ENCODE results near the gene RASL11B.

RASL11B gene

DNA sequence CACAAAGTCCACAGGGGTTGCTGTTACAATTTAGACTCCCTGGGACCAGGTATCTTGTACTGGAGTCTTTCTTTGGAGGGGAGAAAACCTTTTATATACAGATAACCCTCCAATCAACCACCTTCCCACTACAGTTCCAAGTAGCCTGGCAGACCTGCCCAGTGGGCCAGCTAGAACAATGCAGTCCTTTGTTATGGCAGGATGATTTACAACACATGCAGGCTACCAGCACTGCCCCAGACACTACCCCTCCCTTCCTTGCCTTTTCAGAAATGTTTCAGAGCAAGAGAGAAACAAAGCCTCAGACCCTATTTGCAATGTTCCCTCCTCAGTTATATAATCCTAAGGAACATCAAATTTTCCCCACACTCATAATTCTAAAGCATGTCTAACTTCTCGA, 11.1 kb downstream of the RASL11B start:
- no peak overlapping the region for H2BK12ac ChIP-seq (ENCODE audit: low read length in 2 of 2)
- H3K18ac ChIP-seq (ENCODE audit: low read depth in 1 of 2, low read length in 2 of 2): no peak overlapping the region
- no peak for DNase-seq
- H3K4me1 ChIP-seq (ENCODE audit: control insufficient read depth, insufficient read depth, low read depth, low read length): peaks cover 7% of the 10 kb centered on the region
- no peak overlapping the region for H2AK5ac ChIP-seq (ENCODE audit: low read length, severe bottlenecking)
- H3K4me2 ChIP-seq (ENCODE audit: low read length, poor library complexity, severe bottlenecking): no peak overlapping the region
- H3K4ac ChIP-seq (ENCODE audit: low read depth in 1 of 2, low read length in 2 of 2): no peak overlapping the region
- H3K9ac ChIP-seq (ENCODE audit: low read length): no peak overlapping the region
- WGBS: 80% methylated on average over 1 of the region's 1 CpG
- no peak overlapping the region for H3K23ac ChIP-seq (ENCODE audit: low read length in 2 of 2)
- no peak overlapping the region for H4K91ac ChIP-seq (ENCODE audit: low read length)
- peaks cover 3 to 45% of the 10 kb centered on the region in 2 experiments for H3K36me3 ChIP-seq (ENCODE audit: control insufficient read depth in 1 of 2, insufficient read depth in 2 of 2, low read depth in 1 of 2, low read length in 2 of 2)
- no peak overlapping the region for H3K14ac ChIP-seq (ENCODE audit: low read length in 2 of 2)
- H2AFZ ChIP-seq (ENCODE audit: low read depth, low read length): no peak overlapping the region
- no peak overlapping the region for H2BK5ac ChIP-seq (ENCODE audit: low read depth, low read length, poor library complexity, severe bottlenecking)
- no peak overlapping the region for H2BK15ac ChIP-seq (ENCODE audit: low read depth, poor library complexity, severe bottlenecking)
- no peak overlapping the region for H2BK120ac ChIP-seq (ENCODE audit: low read depth, low read length)
- H3K4me3 ChIP-seq (ENCODE audit: insufficient read depth in 1 of 2, low read depth in 1 of 2, low read length in 2 of 2): no peak overlapping the region
- H3K79me1 ChIP-seq (replicated peaks; ENCODE audit: low read length, poor library complexity, severe bottlenecking): no peaks in the 10 kb centered on the region
- H3K27me3 ChIP-seq (ENCODE audit: control insufficient read depth in 1 of 2, insufficient read depth in 1 of 2, low read length in 2 of 2): no peaks in the 10 kb centered on the region
- H3K27ac ChIP-seq (ENCODE audit: low read length, poor library complexity, severe bottlenecking): no peak overlapping the region
- H4K8ac ChIP-seq (ENCODE audit: low read length): no peak overlapping the region
- H3K9me3 ChIP-seq (ENCODE audit: control insufficient read depth, low read length): no peaks in the 10 kb centered on the region

DNA sequence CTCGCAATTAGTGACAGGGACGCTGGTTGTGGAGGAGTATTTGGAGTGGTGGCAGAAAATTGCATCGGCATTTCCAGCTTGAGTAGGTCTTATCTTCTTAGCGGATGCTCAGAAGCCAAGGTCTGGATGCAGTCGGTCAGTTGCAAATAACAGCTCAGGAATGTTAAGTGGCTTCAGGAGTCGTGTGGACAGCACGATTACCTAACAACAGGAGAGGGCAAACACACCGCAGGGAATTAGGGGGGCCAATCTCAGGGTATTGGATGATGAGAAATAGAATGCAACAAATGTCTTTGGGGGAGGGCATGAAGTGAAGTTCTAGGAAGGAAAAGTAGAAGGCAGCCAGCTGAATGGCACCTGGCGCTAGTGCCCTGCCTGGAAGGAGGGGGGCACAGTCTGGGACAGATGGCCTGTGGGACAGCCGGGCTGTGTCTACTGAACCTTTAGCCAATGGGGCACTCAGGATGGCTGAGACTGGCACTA, 11.8 kb downstream of the RASL11B start:
- Histone ChIP-seq H3K14ac (ENCODE audit: low read length in 2 of 2) (peak overlapping the region in 1 of 2 experiments; percentile 80), H3K9me3 (ENCODE audit: control insufficient read depth, low read length) (no peaks in the 10 kb centered on the region), H3K9ac (ENCODE audit: low read length) (no peak overlapping the region), H2BK5ac (ENCODE audit: low read depth, low read length, poor library complexity, severe bottlenecking) (no peak overlapping the region), H4K8ac (ENCODE audit: low read length) (no peak overlapping the region), H3K18ac (ENCODE audit: low read depth in 1 of 2, low read length in 2 of 2) (no peak overlapping the region), H2AK5ac (ENCODE audit: low read length, severe bottlenecking) (no peak overlapping the region), H3K4me2 (ENCODE audit: low read length, poor library complexity, severe bottlenecking) (no peak overlapping the region), H2BK120ac (ENCODE audit: low read depth, low read length) (no peak overlapping the region), H2AFZ (ENCODE audit: low read depth, low read length) (no peak overlapping the region), H2BK12ac (ENCODE audit: low read length in 2 of 2) (no peak overlapping the region), H4K91ac (ENCODE audit: low read length) (no peak overlapping the region), H3K4me1 (ENCODE audit: control insufficient read depth, insufficient read depth, low read depth, low read length) (peaks cover 7% of the 10 kb centered on the region), H3K27ac (ENCODE audit: low read length, poor library complexity, severe bottlenecking) (no peak overlapping the region), H3K27me3 (ENCODE audit: control insufficient read depth in 1 of 2, insufficient read depth in 1 of 2, low read length in 2 of 2) (no peaks in the 10 kb centered on the region), H3K4me3 (ENCODE audit: insufficient read depth in 1 of 2, low read depth in 1 of 2, low read length in 2 of 2) (no peak overlapping the region), H3K36me3 (ENCODE audit: control insufficient read depth in 1 of 2, insufficient read depth in 2 of 2, low read depth in 1 of 2, low read length in 2 of 2) (peaks cover 3 to 45% of the 10 kb centered on the region in 2 experiments), H3K79me1 (replicated peaks; ENCODE audit: low read length, poor library complexity, severe bottlenecking) (no peaks in the 10 kb centered on the region), H3K23ac (ENCODE audit: low read length in 2 of 2) (peak overlapping the region in 1 of 2 experiments; percentile 87), H2BK15ac (ENCODE audit: low read depth, poor library complexity, severe bottlenecking) (no peak overlapping the region), H3K4ac (ENCODE audit: low read depth in 1 of 2, low read length in 2 of 2) (no peak overlapping the region)
- peak; percentile 58 for DNase-seq
- 31% methylated on average over 10 of the region's 10 CpGs for WGBS

DNA sequence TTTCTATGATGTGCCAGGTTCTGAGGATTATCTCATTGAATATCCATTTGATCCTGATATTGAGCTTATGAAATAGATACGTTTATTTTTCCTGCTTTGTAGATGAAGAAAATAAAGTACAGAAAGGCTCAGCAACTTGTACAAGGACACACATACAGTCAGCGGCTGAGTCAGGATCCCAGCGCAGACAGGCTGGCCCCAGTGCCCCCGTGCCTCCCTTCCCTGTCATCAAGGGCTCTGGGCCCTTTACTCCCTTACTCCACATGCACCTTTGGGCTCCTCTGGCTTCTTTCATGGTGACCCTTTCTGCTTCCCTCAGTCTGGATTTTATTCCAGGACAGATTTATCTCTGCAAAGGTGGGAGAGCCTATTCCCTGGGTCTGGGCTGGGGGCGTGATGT, 12.8 kb downstream of the RASL11B start:
- H3K27me3 ChIP-seq (ENCODE audit: control insufficient read depth in 1 of 2, insufficient read depth in 1 of 2, low read length in 2 of 2): no peaks in the 10 kb centered on the region
- H2AFZ ChIP-seq (ENCODE audit: low read depth, low read length): no peak overlapping the region
- no peak overlapping the region for H3K14ac ChIP-seq (ENCODE audit: low read length in 2 of 2)
- 95% methylated on average over 5 of the region's 5 CpGs for WGBS
- H3K27ac ChIP-seq (ENCODE audit: low read length, poor library complexity, severe bottlenecking): no peak overlapping the region
- no peak overlapping the region for H2BK15ac ChIP-seq (ENCODE audit: low read depth, poor library complexity, severe bottlenecking)
- no peak overlapping the region for H4K91ac ChIP-seq (ENCODE audit: low read length)
- H3K23ac ChIP-seq (ENCODE audit: low read length in 2 of 2): no peak overlapping the region
- peaks cover 4% of the 10 kb centered on the region for H3K4me1 ChIP-seq (ENCODE audit: control insufficient read depth, insufficient read depth, low read depth, low read length)
- H2AK5ac ChIP-seq (ENCODE audit: low read length, severe bottlenecking): no peak overlapping the region
- no peak overlapping the region for H4K8ac ChIP-seq (ENCODE audit: low read length)
- H2BK12ac ChIP-seq (ENCODE audit: low read length in 2 of 2): no peak overlapping the region
- H3K9ac ChIP-seq (ENCODE audit: low read length): no peak overlapping the region
- DNase-seq: no peak
- H2BK120ac ChIP-seq (ENCODE audit: low read depth, low read length): no peak overlapping the region
- no peak overlapping the region for H3K18ac ChIP-seq (ENCODE audit: low read depth in 1 of 2, low read length in 2 of 2)
- H3K4me3 ChIP-seq (ENCODE audit: insufficient read depth in 1 of 2, low read depth in 1 of 2, low read length in 2 of 2): no peak overlapping the region
- no peak overlapping the region for H3K4me2 ChIP-seq (ENCODE audit: low read length, poor library complexity, severe bottlenecking)
- peaks cover 3 to 48% of the 10 kb centered on the region in 2 experiments for H3K36me3 ChIP-seq (ENCODE audit: control insufficient read depth in 1 of 2, insufficient read depth in 2 of 2, low read depth in 1 of 2, low read length in 2 of 2)
- H3K9me3 ChIP-seq (ENCODE audit: control insufficient read depth, low read length): no peaks in the 10 kb centered on the region
- no peak overlapping the region for H2BK5ac ChIP-seq (ENCODE audit: low read depth, low read length, poor library complexity, severe bottlenecking)
- H3K79me1 ChIP-seq (replicated peaks; ENCODE audit: low read length, poor library complexity, severe bottlenecking): no peaks in the 10 kb centered on the region
- no peak overlapping the region for H3K4ac ChIP-seq (ENCODE audit: low read depth in 1 of 2, low read length in 2 of 2)

DNA sequence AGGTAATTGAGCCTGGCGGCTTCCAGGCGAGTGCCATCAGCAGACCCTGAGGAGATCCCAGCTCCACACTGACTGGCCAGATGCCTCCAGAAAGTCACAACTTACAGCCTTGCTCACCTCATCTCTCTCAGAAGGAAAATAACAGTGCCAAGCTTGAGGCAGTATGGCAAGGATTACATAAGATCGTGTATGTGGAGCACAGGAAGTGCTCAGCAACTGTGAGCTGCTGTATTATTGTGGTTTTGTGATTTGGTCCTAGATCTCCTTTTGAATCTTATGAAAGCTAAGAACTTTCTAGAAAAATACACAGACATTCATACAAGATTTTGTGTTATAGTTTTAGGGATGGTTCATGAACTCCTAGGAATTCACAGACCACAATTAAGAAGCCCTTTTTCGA, 14.0 kb downstream of the RASL11B start:
- H3K4me2 ChIP-seq (ENCODE audit: low read length, poor library complexity, severe bottlenecking): no peak overlapping the region
- H4K8ac ChIP-seq (ENCODE audit: low read length): no peak overlapping the region
- H3K36me3 ChIP-seq (ENCODE audit: control insufficient read depth in 1 of 2, insufficient read depth in 2 of 2, low read depth in 1 of 2, low read length in 2 of 2): peaks cover 2 to 46% of the 10 kb centered on the region in 2 experiments
- H3K4me3 ChIP-seq (ENCODE audit: insufficient read depth in 1 of 2, low read depth in 1 of 2, low read length in 2 of 2): no peak overlapping the region
- no peak overlapping the region for H2BK120ac ChIP-seq (ENCODE audit: low read depth, low read length)
- no peak overlapping the region for H2BK12ac ChIP-seq (ENCODE audit: low read length in 2 of 2)
- H3K18ac ChIP-seq (ENCODE audit: low read depth in 1 of 2, low read length in 2 of 2): no peak overlapping the region
- 98% methylated on average over 3 of the region's 4 CpGs for WGBS
- no peak overlapping the region for H2AK5ac ChIP-seq (ENCODE audit: low read length, severe bottlenecking)
- no peaks in the 10 kb centered on the region for H3K27me3 ChIP-seq (ENCODE audit: control insufficient read depth in 1 of 2, insufficient read depth in 1 of 2, low read length in 2 of 2)
- H3K27ac ChIP-seq (ENCODE audit: low read length, poor library complexity, severe bottlenecking): no peak overlapping the region
- no peak overlapping the region for H4K91ac ChIP-seq (ENCODE audit: low read length)
- H3K79me1 ChIP-seq (replicated peaks; ENCODE audit: low read length, poor library complexity, severe bottlenecking): no peaks in the 10 kb centered on the region
- H2BK5ac ChIP-seq (ENCODE audit: low read depth, low read length, poor library complexity, severe bottlenecking): no peak overlapping the region
- H2AFZ ChIP-seq (ENCODE audit: low read depth, low read length): no peak overlapping the region
- no peak overlapping the region for H3K23ac ChIP-seq (ENCODE audit: low read length in 2 of 2)
- H3K4ac ChIP-seq (ENCODE audit: low read depth in 1 of 2, low read length in 2 of 2): no peak overlapping the region
- DNase-seq: no peak
- H3K14ac ChIP-seq (ENCODE audit: low read length in 2 of 2): no peak overlapping the region
- no peak overlapping the region for H3K9ac ChIP-seq (ENCODE audit: low read length)
- H3K4me1 ChIP-seq (ENCODE audit: control insufficient read depth, insufficient read depth, low read depth, low read length): peaks cover 4% of the 10 kb centered on the region
- H2BK15ac ChIP-seq (ENCODE audit: low read depth, poor library complexity, severe bottlenecking): no peak overlapping the region
- H3K9me3 ChIP-seq (ENCODE audit: control insufficient read depth, low read length): no peaks in the 10 kb centered on the region
